HG03135 (cell line): ENCODE data around the gene LRRC26.
"Not testable (repeated sequence)": the region's sequence is repeated elsewhere in the genome, so short reads cannot be mapped to it uniquely, and the experiment has no call there.

Source experiments
- ATAC-seq: cut with Tn5 transposase; IDR thresholded peaks from one replicate; pipeline ENCODE4 v1.9.1; 2021; ENCODE audit warnings: mild to moderate bottlenecking, moderate library complexity; ENCODE audit not compliant: unreplicated experiment

LRRC26 gene

GRCh38 chr9:137121927-137122795 lies 47.7 kb downstream of the LRRC26 start:
- ATAC-seq, result not testable (repeated sequence)
